Measurements from ENCODE around the gene AKT3.

Gene AKT3

DNA sequence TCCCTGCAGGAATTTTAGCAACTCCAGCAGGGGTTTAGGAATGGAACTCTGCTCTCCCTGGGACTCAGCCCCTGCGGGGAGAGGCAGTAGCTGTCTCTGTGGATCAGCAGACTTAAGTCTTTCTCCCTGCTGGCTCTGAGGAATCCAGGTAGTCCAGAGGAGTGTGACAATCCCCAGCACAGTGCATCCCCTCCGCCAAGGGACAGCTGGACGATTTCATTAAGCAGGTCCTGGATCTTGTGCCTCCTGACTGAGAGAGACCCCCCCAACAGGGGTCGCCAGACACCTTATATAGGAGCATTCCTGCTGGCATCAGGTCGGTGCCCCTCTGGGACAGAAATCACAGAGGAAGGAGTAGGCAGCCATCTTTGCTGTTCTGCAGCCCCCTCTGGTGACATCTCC, 30.6 kb downstream of the AKT3 start:
- TF ChIP-seq, protein P1, sequence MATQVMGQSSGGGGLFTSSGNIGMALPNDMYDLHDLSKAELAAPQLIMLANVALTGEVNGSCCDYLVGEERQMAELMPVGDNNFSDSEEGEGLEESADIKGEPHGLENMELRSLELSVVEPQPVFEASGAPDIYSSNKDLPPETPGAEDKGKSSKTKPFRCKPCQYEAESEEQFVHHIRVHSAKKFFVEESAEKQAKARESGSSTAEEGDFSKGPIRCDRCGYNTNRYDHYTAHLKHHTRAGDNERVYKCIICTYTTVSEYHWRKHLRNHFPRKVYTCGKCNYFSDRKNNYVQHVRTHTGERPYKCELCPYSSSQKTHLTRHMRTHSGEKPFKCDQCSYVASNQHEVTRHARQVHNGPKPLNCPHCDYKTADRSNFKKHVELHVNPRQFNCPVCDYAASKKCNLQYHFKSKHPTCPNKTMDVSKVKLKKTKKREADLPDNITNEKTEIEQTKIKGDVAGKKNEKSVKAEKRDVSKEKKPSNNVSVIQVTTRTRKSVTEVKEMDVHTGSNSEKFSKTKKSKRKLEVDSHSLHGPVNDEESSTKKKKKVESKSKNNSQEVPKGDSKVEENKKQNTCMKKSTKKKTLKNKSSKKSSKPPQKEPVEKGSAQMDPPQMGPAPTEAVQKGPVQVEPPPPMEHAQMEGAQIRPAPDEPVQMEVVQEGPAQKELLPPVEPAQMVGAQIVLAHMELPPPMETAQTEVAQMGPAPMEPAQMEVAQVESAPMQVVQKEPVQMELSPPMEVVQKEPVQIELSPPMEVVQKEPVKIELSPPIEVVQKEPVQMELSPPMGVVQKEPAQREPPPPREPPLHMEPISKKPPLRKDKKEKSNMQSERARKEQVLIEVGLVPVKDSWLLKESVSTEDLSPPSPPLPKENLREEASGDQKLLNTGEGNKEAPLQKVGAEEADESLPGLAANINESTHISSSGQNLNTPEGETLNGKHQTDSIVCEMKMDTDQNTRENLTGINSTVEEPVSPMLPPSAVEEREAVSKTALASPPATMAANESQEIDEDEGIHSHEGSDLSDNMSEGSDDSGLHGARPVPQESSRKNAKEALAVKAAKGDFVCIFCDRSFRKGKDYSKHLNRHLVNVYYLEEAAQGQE (IDR thresholded peaks at IDR 0.05; ENCODE audit: insufficient read depth in 1 of 2, low read depth in 2 of 2, low read length in 2 of 2): no peak
- TF ChIP-seq FOXP2 (optimal IDR thresholded peaks at IDR 0.05; ENCODE audit: borderline replicate concordance, extremely low read depth, extremely low read length, insufficient read depth) (no peak), TAF1 (IDR thresholded peaks at IDR 0.05; ENCODE audit: borderline replicate concordance, insufficient read depth, low read length) (no peak), SIN3A (IDR thresholded peaks at IDR 0.05; ENCODE audit: borderline replicate concordance, insufficient read depth, low read length) (no peak), POLR2AphosphoS5 (IDR thresholded peaks at IDR 0.05; ENCODE audit: low read depth, low read length) (no peak)

DNA sequence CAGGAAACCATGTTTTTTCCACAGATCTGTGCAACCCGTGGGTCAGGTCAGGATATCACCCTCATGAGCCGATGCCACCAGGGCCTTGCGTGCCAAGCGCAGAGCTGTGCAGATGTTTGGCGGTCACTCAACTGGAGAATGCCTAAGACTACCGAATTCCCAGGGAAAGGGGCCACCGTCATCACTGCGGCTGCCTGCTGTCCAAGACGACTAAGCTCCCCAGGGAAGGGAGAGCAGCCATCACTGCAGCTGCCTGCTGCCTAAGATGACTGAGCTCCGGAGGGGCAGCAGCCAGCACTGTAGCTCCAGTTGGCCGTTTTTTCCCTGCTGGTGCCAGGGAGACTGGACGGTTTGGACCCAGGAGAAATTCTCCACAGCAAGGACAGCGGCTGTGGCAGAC, 31.1 kb downstream of the AKT3 start:
- no peak for TF ChIP-seq SIN3A (IDR thresholded peaks at IDR 0.05; ENCODE audit: borderline replicate concordance, insufficient read depth, low read length)
- no peak for TF ChIP-seq POLR2AphosphoS5 (IDR thresholded peaks at IDR 0.05; ENCODE audit: low read depth, low read length)
- TF ChIP-seq TAF1 (IDR thresholded peaks at IDR 0.05; ENCODE audit: borderline replicate concordance, insufficient read depth, low read length): no peak
- no peak for TF ChIP-seq FOXP2 (optimal IDR thresholded peaks at IDR 0.05; ENCODE audit: borderline replicate concordance, extremely low read depth, extremely low read length, insufficient read depth)
- TF ChIP-seq, protein P1 (IDR thresholded peaks at IDR 0.05; ENCODE audit: insufficient read depth in 1 of 2, low read depth in 2 of 2, low read length in 2 of 2): no peak

DNA sequence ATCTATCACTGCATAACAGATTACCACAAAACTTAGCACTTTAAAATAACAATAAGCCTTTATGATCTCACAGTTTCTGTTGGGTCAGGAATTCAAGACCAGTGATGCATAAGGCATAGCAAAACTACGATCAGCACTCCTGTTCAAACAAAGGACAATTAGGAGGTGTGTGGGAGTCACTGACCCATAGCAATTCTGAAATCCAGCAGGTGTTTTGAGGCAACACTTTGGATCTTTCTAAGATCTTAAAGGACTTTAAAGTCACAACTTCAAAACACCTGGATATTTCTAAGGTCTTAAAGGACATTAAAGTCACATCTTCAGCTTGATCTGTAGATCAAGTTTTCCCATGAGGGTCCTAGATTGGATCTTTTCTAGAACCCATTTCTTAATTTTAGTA, 35.3 kb downstream of the AKT3 start:
- TF ChIP-seq, protein P1 (IDR thresholded peaks at IDR 0.05; ENCODE audit: insufficient read depth in 1 of 2, low read depth in 2 of 2, low read length in 2 of 2): no peak
- no peak for TF ChIP-seq SIN3A (IDR thresholded peaks at IDR 0.05; ENCODE audit: borderline replicate concordance, insufficient read depth, low read length)
- no peak for TF ChIP-seq POLR2AphosphoS5 (IDR thresholded peaks at IDR 0.05; ENCODE audit: low read depth, low read length)
- no peak for TF ChIP-seq TAF1 (IDR thresholded peaks at IDR 0.05; ENCODE audit: borderline replicate concordance, insufficient read depth, low read length)
- no peak for TF ChIP-seq FOXP2 (optimal IDR thresholded peaks at IDR 0.05; ENCODE audit: borderline replicate concordance, extremely low read depth, extremely low read length, insufficient read depth)

DNA sequence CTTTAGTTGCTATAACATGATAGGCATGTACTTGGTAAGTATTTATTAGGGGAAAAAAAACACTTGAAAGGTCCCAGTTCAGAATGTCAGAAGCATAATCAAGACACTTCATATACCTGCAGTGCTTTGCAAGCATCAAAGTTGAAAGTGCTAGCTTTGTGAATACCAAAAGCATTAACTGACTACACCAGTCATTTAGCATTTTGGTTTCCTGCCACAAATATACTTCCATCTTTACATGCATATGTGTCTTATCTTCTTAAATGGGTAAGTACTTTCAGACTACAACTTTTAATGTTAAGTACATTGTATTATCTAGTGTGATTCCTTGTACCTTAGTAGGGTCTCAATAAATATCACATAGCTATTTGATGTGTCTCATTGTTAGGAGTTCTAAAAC, 43.7 kb downstream of the AKT3 start:
- no peak for TF ChIP-seq FOXP2 (optimal IDR thresholded peaks at IDR 0.05; ENCODE audit: borderline replicate concordance, extremely low read depth, extremely low read length, insufficient read depth)
- TF ChIP-seq, protein P1 (IDR thresholded peaks at IDR 0.05; ENCODE audit: insufficient read depth in 1 of 2, low read depth in 2 of 2, low read length in 2 of 2): no peak
- TF ChIP-seq SIN3A (IDR thresholded peaks at IDR 0.05; ENCODE audit: borderline replicate concordance, insufficient read depth, low read length): no peak
- TF ChIP-seq TAF1 (IDR thresholded peaks at IDR 0.05; ENCODE audit: borderline replicate concordance, insufficient read depth, low read length): no peak
- no peak for TF ChIP-seq POLR2AphosphoS5 (IDR thresholded peaks at IDR 0.05; ENCODE audit: low read depth, low read length)

DNA sequence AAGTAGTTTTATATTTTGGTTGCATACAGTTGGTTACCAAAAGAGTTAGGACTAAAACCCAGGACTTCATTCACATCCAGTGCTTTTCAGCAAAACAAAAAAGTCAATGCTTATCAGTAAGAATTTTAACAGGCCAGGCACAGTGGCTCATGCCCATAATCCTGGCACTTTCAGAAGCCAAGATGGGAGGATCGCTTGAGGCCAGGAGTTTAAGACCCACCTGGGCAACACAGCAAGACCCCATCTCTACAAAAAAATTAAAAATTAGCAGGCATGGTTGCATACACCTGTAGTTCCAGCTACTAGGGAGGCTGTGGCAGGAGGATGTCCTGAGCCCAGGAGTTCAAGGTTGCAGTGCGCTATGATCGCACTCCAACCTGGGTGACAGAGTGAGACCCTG, 47.3 kb downstream of the AKT3 start:
- TF ChIP-seq POLR2AphosphoS5 (IDR thresholded peaks at IDR 0.05; ENCODE audit: low read depth, low read length): no peak
- TF ChIP-seq TAF1 (IDR thresholded peaks at IDR 0.05; ENCODE audit: borderline replicate concordance, insufficient read depth, low read length): no peak
- TF ChIP-seq, protein P1 (IDR thresholded peaks at IDR 0.05; ENCODE audit: insufficient read depth in 1 of 2, low read depth in 2 of 2, low read length in 2 of 2): no peak
- no peak for TF ChIP-seq FOXP2 (optimal IDR thresholded peaks at IDR 0.05; ENCODE audit: borderline replicate concordance, extremely low read depth, extremely low read length, insufficient read depth)
- TF ChIP-seq SIN3A (IDR thresholded peaks at IDR 0.05; ENCODE audit: borderline replicate concordance, insufficient read depth, low read length): no peak
